T-helper 2 cell treated with Interferon-gamma antibody and Interleukin-4, amounts not matched to agents 100 ng/mL and 5 ng/mL, for 36 hours (primary cell): Measurements from ENCODE around the gene HIVEP3. TPM values are rescaled to one million over a fixed set of nuclear protein-coding genes. Genes with fewer than 3 reads are reported as not detected.

Experiments used
- intact Hi-C: fragments of 100-400 bp; cut with micrococcal nuclease; formaldehyde crosslinking; loops from one replicate; pipeline ENCODE4 v1.15.1; 2023
- total RNA-seq: library from RNA; stranded (reverse); gene quantifications from 2 replicates; pipeline ENCODE4 v1.2.3, GENCODE V29; 2022

Gene HIVEP3
- total RNA-seq, 1 donor from 2014 or later: 20.3 TPM

GRCh38 chr1:41674522-41674921 lies 244.2 kb downstream of the HIVEP3 start:
- intact Hi-C loops: loop anchor here (5.0 to 10.0 kb wide), 3 partner anchors 53 to 360 kb away; no protein-coding TSS in a partner anchor

GRCh38 chr1:41673806-41674205 lies 244.9 kb downstream of the HIVEP3 start:
- intact Hi-C loops: loop anchor here (1.0 to 10.0 kb wide), 4 partner anchors 14 to 361 kb away; no protein-coding TSS in a partner anchor

- intact Hi-C loops: loop anchor here (1.0 to 10.0 kb wide), 4 partner anchors 13 to 361 kb away; no protein-coding TSS in a partner anchor
These were observed 245.3 kb downstream of the HIVEP3 start for GRCh38 chr1:41673378-41673777.

- intact Hi-C loops: loop anchor here (1.0 to 10.0 kb wide), 4 partner anchors 12 to 362 kb away; no protein-coding TSS in a partner anchor
These were observed 245.9 kb downstream of the HIVEP3 start for GRCh38 chr1:41672641-41673361.

GRCh38 chr1:41672173-41672572 lies 246.5 kb downstream of the HIVEP3 start:
- intact Hi-C loops: loop anchor here (5.0 to 10.0 kb wide), 3 partner anchors 55 to 363 kb away; no protein-coding TSS in a partner anchor

- intact Hi-C loops: loop anchor here (5.0 to 10.0 kb wide), 3 partner anchors 56 to 364 kb away; no protein-coding TSS in a partner anchor
These were observed 247.5 kb downstream of the HIVEP3 start for GRCh38 chr1:41671116-41671755.

- intact Hi-C loops: loop anchor here (5.0 to 10.0 kb wide), 3 partner anchors 57 to 364 kb away; no protein-coding TSS in a partner anchor
These were observed 248.3 kb downstream of the HIVEP3 start for GRCh38 chr1:41670217-41670957.

- intact Hi-C loops: no loop called here
These were observed 249.8 kb downstream of the HIVEP3 start for GRCh38 chr1:41668967-41669366.

- intact Hi-C loops: no loop called here
These were observed 250.6 kb downstream of the HIVEP3 start for GRCh38 chr1:41668054-41668660.

GRCh38 chr1:41666981-41667631 lies 251.6 kb downstream of the HIVEP3 start:
- intact Hi-C loops: no loop called here

- intact Hi-C loops: no loop called here
These were observed 252.5 kb downstream of the HIVEP3 start for GRCh38 chr1:41665962-41666917.

GRCh38 chr1:41664861-41665640 lies 253.7 kb downstream of the HIVEP3 start:
- intact Hi-C loops: loop anchor here (5.0 kb wide), 5 partner anchors 43 to 257 kb away; no protein-coding TSS in a partner anchor

- intact Hi-C loops: loop anchor here (5.0 kb wide), 5 partner anchors 42 to 258 kb away; no protein-coding TSS in a partner anchor
These were observed 254.9 kb downstream of the HIVEP3 start for GRCh38 chr1:41663671-41664400.

- intact Hi-C loops: loop anchor here (5.0 kb wide), 5 partner anchors 41 to 259 kb away; no protein-coding TSS in a partner anchor
These were observed 255.8 kb downstream of the HIVEP3 start for GRCh38 chr1:41662765-41663437.

- intact Hi-C loops: loop anchor here (5.0 kb wide), 5 partner anchors 40 to 260 kb away; no protein-coding TSS in a partner anchor
These were observed 256.5 kb downstream of the HIVEP3 start for GRCh38 chr1:41662061-41662764.

- intact Hi-C loops: loop anchor here (2.0 to 5.0 kb wide), 7 partner anchors 23 to 261 kb away; no protein-coding TSS in a partner anchor
These were observed 257.2 kb downstream of the HIVEP3 start for GRCh38 chr1:41661428-41662060.
